GM19193 (cell line): ENCODE measurements around the gene B9D1.
A peak's percentile ranks its signal among the peaks of the same experiment; 100 is the strongest.

Experiments used
- POLR2A ChIP-seq: IDR thresholded peaks from 4 replicates; pipeline ENCODE4 v1.6.1; 2011; ENCODE audit not compliant: insufficient read depth, insufficient read length; ENCODE audit errors: extremely low read depth

The B9D1 gene

DNA sequence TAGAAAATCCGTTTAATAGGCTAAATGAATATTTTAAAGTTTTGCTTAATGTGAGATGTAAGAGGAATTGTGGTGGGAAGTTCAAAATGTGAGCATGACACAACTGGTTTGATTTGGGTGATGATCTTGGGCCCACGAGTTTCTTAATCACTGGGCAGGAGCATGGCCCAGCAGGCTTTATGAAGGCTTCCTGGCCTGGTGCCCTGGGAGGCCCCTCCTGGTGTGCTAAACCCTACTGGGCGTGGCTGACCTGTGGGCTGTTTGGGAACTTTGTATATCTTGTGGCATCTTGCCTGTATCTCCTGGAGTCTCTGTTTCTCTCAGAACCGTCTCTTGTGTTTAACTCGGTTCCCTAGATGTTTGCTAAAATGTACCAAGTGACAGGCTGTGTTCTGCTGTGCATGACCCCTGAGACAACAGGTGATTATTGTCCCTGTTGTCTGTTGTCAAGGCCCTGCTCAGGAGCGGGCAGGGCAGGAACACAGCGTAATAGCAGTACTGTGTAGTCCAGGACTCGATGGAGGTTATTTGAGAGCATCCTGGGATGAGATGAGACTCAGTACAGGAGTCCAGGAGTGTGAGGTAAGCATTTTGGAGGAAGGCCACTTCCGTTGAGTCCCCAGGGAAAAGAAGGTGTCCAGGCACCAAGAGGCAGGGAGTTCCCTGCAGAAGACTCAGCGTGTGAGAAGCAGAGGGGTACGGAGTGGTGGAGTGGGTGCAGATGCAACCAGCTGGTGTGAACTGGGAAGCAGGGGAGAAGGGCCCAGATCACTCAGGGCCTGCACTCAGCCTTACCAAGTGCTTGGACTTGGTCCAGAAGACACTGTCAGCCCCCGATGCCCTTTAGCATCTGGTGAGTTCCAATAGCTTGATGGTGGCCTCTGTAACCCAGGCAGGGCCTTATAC, 48.5 kb downstream of the B9D1 start:
- no peak for TF ChIP-seq POLR2A

DNA sequence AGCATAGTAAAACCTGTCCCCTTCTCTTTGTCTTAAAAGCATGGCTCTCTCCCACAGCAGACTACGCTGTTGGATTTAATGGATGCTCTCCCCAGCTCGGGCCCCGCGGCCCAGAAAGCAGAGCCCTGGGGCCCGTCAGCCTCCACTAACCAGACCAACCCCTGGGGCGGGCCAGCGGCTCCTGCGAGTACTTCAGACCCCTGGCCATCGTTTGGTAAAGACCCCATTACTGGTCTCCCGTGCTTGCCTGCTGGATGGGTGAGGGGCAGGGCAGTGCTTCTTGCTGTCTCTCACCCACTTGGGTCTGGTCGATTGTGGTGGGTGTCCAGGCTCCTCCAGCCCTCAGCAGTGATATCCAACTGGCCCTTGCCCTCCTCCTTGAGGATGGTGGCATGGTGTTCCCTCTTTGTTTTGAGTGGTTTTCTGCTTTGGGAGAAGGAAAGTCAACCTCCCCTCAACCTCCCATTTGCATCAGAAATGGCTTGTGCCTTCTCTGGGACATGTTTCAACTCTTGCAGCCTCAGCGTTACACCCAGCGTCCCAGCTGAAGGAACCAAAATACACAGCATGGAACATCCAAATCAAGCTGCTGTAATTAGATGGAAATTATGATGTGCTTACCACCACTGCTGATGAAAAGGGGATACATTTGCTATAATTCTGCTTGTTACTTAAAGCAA, 49.3 kb downstream of the B9D1 start:
- TF ChIP-seq POLR2A, result no peak

DNA sequence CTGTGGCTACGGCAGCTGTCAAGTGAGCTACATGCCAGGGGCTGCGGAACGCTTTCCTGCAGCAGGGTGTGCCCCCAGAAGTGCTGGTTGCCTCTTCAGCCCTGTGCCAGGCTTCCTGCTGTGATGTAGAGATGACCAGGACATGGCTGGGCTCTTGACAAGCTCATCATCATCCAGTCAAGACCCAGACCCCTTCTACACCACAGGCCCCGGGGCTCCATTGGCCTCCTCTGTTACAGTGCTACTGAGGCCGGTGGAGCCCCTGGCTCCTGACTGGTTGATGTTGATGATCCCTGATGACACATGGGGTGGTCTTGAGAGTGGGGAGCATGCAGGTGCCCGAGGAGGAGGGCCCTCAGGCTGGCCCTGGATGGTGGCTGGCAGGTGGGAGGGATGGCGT, 50.1 kb downstream of the B9D1 start:
- TF ChIP-seq POLR2A, result no peak

DNA sequence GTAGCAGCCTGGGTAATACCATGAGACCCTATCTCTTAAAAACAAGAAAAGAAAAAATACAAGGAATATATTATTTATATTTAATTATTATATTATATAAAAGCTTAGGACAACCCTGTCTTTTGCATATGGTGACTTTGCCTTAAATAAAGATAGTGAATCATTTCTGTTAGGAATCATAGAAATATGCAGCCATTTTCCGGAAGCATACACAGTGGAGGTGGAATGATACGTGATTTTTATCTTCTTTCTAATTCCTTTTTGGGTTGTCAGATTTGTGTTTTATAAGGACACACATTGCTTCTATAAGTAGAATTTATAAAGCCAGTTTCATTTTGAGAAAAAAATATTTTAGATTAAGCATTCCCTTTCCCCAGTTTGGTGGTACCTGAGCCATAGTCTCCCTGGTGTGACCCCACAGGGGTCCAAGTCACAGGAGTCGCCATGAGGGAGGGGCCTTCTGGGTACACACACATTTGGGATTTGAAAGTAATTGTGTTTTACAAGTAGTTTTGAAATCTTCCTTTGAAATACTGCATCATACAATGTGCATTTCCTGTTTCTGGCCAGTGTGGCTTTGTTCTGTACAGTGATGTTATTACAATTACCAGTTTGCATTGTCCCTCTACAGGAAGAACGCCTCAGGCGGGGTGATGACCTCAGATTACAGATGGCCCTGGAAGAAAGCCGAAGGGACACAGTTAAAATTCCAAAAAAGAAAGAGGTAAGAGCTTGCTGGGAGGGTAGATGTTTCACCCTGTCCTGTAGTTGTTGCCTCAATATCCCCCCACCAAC, 50.9 kb downstream of the B9D1 start:
- no peak for TF ChIP-seq POLR2A

DNA sequence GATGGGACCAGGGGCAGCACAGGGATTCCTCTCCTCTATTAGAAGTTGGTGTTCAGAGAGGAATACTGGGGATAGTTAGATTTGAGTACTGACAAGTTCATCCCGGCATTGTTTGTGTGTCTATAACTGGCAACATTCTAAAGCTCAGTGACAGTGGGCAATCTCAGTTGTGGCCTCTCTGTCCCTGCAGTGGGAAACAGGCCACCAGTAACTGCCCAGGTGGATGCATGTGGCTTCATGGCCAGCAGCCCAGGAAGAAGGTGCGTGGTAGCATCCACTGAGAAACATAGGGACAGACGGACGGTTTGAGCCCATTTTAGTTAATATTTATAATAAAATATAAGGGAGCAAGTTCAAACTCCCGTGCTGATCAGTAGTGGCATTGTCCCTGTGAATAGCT, 51.5 kb downstream of the B9D1 start:
- TF ChIP-seq POLR2A, result no peak

DNA sequence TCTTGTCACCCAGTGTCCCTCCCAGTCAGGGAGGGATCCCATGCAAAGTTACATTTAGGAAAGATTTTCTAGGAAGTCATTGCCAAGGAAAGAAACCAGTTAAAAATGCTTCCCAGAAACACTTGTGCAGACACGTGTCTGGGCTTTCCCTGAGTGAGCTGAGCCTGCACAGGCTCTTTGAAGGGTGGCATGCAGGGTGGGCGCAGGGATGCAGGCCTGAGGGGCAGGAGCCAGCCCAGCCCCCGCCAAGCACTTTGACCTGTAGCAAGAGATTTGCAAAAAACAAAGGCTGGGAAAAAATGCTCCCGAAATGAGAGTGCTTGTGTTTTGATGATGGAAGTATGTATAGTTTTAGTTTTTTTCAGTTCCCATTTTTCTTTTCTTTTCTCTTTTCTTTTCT, 52.4 kb downstream of the B9D1 start:
- TF ChIP-seq POLR2A, result no peak

DNA sequence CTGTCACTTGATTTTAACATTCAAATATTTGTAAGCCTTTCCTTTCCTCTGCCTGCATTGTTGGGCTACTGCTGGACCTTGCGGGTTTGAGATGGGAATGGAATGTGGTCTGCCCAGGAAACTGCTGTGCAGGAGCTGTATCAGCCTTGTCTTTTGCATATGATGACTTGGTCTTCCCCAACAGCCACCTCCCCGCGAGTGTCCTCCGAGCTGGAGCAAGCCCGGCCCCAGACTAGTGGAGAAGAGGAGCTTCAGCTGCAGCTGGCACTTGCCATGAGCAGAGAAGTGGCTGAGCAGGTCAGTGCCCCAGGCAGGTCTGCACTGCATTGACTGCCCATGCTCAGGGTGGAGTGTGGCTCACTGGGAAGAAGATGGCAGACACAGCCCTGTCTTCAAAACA, 52.8 kb downstream of the B9D1 start:
- no peak for TF ChIP-seq POLR2A

DNA sequence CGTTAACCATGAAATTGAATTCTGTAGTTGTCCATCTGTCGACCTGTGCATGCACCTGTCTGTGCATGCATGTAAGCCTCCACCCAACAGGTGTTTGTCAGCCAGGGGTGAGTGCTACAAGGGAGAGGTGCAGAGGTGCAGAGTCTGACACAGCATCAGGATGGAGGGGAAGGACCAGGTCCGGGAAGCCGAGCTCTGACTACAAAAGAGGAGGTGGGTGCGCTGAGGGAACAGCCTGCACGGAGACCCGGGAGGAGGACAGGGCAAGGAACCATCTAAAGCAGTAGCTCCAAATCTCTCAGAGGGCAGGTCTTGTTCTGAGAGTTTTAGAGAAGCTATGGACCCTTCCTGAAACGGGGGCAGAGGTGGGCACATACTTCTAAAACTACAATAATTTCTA, 54.1 kb downstream of the B9D1 start:
- TF ChIP-seq POLR2A, result no peak

DNA sequence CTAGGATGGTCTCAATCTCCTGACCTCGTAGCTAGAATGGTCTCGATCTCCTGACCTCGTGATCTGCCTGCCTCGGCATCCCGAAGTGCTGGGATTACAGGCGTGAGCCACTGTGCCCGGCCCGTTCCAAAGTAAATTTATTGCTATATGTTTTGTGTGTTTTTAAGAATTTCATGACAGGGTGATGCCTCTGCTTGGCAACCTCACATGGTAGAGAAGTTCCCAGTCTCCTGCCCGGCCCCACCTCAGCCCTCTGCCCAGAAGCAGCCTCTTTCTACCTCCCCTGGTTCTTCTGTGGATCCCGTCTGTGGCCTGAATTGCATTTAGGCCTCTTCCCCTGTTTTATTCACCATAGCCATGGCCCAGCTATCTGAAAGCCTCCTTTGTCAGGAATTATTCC, 55.0 kb downstream of the B9D1 start:
- no peak for TF ChIP-seq POLR2A

DNA sequence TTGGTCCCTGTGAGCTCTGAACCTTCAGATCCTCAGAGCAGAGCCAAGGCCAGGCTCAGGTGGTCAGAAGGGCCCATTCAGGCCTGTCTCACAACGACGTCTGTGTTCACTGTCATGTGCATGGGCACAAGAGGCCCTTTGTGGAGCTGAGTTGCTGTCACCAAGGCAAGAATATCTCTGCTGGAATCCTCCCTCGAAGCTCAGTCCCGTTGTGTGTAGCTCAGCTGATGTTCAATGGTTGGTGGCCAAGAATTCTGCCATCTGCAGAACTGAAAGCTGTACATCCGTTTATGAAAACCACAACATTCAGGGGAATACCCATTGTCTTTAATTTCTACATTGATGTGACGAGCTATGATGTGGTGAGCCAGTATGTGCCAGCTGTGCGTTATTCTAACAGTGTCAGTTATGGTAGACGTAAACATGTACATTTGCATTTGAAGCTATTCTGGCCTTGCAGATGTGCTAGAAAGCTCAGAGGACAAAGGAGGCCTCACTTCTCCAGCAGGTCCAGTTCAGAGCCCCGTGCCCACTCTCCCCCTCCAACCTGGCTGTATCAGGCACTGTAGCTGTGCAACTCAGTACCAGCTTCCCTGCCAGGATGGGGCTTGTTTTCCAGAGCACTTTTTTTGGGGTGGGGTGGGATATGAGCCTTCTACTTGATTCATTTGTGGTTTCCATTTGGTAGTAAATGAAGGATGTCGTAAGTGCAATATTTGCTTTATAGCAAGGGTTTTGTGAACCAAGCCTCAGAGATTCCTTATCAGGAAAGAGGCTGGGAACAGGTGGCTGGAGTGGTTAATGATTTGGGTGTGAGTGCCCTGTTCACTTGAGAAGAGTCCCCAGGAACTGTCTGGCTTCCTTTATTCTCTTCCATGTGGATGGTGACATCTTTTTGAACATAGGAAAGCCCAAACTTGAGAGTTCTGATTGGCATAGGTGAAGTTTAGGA, 56.1 kb downstream of the B9D1 start:
- peak; percentile 34 for TF ChIP-seq POLR2A

DNA sequence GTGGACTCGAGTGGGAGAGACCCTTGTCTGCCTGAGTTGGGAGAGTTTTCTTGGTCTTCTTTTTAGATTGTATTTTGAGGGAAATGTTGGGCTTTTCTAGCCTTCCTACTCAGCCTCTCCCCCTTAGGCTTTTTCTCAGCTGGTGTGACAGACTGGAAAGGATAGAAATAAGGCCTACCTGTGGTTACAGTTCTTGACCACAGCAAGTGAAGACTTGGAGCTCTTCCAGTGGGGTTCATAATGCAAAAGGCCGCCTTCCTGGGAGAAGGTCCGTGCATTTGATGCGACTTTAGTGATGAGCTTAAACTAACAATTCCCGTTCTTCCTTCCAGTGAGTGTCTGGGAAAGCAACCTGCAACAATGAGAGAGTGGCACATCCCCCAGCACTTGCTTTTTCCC, 56.8 kb downstream of the B9D1 start:
- no peak for TF ChIP-seq POLR2A

DNA sequence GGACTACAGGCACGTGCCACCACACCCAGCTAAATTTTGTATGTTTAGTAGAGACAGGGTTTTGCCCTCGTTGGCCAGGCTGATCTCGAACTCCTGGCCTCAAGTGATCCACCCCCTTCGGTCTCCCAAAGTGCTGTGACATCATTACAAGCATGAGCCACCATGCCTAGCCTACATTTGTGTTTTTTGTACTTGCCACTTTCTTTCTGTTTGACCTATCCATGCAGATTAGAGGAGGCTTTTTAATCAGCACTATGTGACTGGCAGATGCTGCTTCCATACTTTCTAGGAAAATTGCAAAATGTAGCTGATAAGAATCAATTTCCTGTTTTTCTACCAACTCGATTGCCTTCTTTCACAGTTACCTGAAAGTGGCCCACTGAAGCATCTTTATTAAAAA, 57.3 kb downstream of the B9D1 start:
- no peak for TF ChIP-seq POLR2A

DNA sequence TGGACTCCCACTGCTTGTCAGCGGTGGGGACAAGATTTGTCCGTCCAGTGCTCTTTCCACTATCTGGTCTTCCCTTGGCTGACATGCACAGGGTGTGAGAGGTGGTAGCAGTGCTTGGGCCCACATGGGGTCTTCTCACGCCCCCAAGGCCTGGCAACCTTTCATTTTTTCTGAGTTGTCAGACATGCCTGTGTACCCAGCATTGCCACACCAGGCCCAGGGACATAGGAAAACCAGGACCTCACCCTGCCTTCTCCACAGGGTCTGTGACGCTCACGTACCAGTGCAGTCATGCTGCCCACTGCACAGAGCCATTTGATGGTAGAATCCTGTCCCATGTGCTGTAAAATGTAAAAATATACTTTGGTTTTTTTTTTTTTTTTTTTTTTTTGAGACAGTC, 57.8 kb downstream of the B9D1 start:
- no peak for TF ChIP-seq POLR2A

DNA sequence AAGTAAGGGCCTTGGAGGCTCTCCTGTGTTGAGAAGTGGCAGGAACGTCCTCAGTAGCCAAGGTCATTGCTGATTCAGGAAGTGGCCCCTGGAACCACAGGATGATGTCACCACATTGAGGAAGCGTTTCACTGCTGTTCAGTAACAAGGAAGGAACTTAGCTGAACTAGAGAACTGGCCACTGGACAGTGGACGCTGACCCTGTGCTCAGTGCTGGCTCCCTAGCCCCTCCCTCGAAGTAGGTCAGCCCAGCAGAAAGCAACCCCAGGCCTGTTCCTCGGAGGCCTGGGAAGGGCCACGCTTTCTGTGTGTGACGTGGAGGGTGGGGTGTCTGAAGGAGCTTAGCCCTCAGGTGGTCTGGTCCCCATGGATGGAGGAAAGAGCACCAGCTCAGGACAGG, 58.3 kb downstream of the B9D1 start:
- TF ChIP-seq POLR2A, result no peak
